Measurements from ENCODE around the gene ADAMTSL5.

GRCh38 chr19:1501200-1501595 is 11.6 kb downstream of the ADAMTSL5 start:
- TF ChIP-seq CTCF (conservative IDR thresholded peaks at IDR 0.05 in 1 of 2, IDR thresholded peaks at IDR 0.05 in 1 of 2; ENCODE audit: extremely low read depth in 1 of 2, insufficient read depth in 1 of 2, low read depth in 1 of 2, low read length in 2 of 2): no peak
- TF ChIP-seq EZH2 (IDR thresholded peaks at IDR 0.05; ENCODE audit: borderline replicate concordance, low read length): no peak

All from mammary epithelial cell (primary cell).